ENCODE data around the gene LRRK1. TPM values are rescaled to one million over a fixed set of nuclear protein-coding genes. Genes with fewer than 3 reads are reported as not detected.

LRRK1 gene
- total RNA-seq, 1 experiment from 2014 or later, result 7.0 TPM

GRCh38 chr15:101067660-101068522 lies 148.7 kb downstream of the LRRK1 start:
- Histone ChIP-seq H3K27ac (ENCODE audit: low read length) (no peak overlapping the region), H2AFZ (ENCODE audit: low read length) (no peak overlapping the region)
- CTCF ChIA-PET, result no interaction called here

GRCh38 chr15:101068523-101068960 lies 149.4 kb downstream of the LRRK1 start:
- Histone ChIP-seq H3K79me2 (ENCODE audit: low read length) (no peaks in the 10 kb centered on the region), H2AFZ (ENCODE audit: low read length) (no peak overlapping the region), H3K4me3 (ENCODE audit: low read length) (no peak overlapping the region), H4K20me1 (ENCODE audit: low read length) (no peaks in the 10 kb centered on the region), H3K9me3 (ENCODE audit: low read length) (no peaks in the 10 kb centered on the region), H3K9me2 (replicated peaks; ENCODE audit: low read length) (no peaks in the 10 kb centered on the region), H3K4me1 (ENCODE audit: insufficient read depth, low read length) (peaks cover 13% of the 10 kb centered on the region), H3K9ac (ENCODE audit: low read length) (no peak overlapping the region), H3K36me3 (ENCODE audit: low read depth, low read length) (no peaks in the 10 kb centered on the region), H3K4me2 (ENCODE audit: low read length) (no peak overlapping the region), H3F3A (ENCODE audit: low read length, unreplicated experiment) (no peaks in the 10 kb centered on the region), H3K27ac (ENCODE audit: low read length) (no peak overlapping the region), H3K27me3 (ENCODE audit: low read length) (no peaks in the 10 kb centered on the region)
- DNase-seq (no peak), ATAC-seq (no peak)
- CTCF ChIA-PET, result no interaction called here
- TF ChIP-seq EZH2phosphoT487 (IDR thresholded peaks at IDR 0.05; ENCODE audit: borderline replicate concordance, low read length), result no peak
- no peak for TF ChIP-seq EZH2 (IDR thresholded peaks at IDR 0.05; ENCODE audit: low read length, unreplicated experiment)
- TF ChIP-seq CTCF (conservative IDR thresholded peaks at IDR 0.05; ENCODE audit: low read depth, low read length), result no peak
- POLR2A ChIA-PET (ENCODE audit: unreplicated experiment), result no interaction called here
- intact Hi-C loops (cut with micrococcal nuclease), result no loop called here
- BruUV-seq (replicated peaks), result no TSS peak

More at GRCh38 chr15:101067660-101068522, 148.7 kb downstream of the LRRK1 start:
- Histone ChIP-seq H4K20me1 (ENCODE audit: low read length) (no peaks in the 10 kb centered on the region), H3K9me3 (ENCODE audit: low read length) (no peaks in the 10 kb centered on the region), H3K79me2 (ENCODE audit: low read length) (no peaks in the 10 kb centered on the region), H3K9ac (ENCODE audit: low read length) (no peak overlapping the region), H3K36me3 (ENCODE audit: low read depth, low read length) (no peaks in the 10 kb centered on the region), H3K9me2 (replicated peaks; ENCODE audit: low read length) (no peaks in the 10 kb centered on the region), H3K4me1 (ENCODE audit: insufficient read depth, low read length) (peaks cover 13% of the 10 kb centered on the region), H3K27me3 (ENCODE audit: low read length) (no peaks in the 10 kb centered on the region), H3K4me2 (ENCODE audit: low read length) (no peak overlapping the region), H3F3A (ENCODE audit: low read length, unreplicated experiment) (no peaks in the 10 kb centered on the region), H3K4me3 (ENCODE audit: low read length) (no peak overlapping the region)
- no TSS peak for BruUV-seq (replicated peaks)
- no peak for TF ChIP-seq CTCF (conservative IDR thresholded peaks at IDR 0.05; ENCODE audit: low read depth, low read length)
- no peak for TF ChIP-seq EZH2 (IDR thresholded peaks at IDR 0.05; ENCODE audit: low read length, unreplicated experiment)
- no peak for TF ChIP-seq EZH2phosphoT487 (IDR thresholded peaks at IDR 0.05; ENCODE audit: borderline replicate concordance, low read length)
- no peak for DNase-seq
- no peak for ATAC-seq
- POLR2A ChIA-PET (ENCODE audit: unreplicated experiment), result no interaction called here
- intact Hi-C loops (cut with micrococcal nuclease), result no loop called here
